Anterior cingulate cortex (tissue), 58 donors: Measurements from ENCODE around the gene SF3A1.

Experiments
- DNase-seq, 58 donors: peaks; one replicate each; lab custom pipeline; 2025; lab: John Stamatoyannopoulos, UW

SF3A1 gene

GRCh38 chr22:30326706-30327362, 29.9 kb downstream of the SF3A1 start, which contains the start of gene TBC1D10A:
Gene TBC1D10A (minus strand): TSS chr22:30326941. CDS start chr22:30326881, 60 bp downstream.
- peak in 56 of 58 donors; percentile 21 to 93 (median 75) for DNase-seq

DNA sequence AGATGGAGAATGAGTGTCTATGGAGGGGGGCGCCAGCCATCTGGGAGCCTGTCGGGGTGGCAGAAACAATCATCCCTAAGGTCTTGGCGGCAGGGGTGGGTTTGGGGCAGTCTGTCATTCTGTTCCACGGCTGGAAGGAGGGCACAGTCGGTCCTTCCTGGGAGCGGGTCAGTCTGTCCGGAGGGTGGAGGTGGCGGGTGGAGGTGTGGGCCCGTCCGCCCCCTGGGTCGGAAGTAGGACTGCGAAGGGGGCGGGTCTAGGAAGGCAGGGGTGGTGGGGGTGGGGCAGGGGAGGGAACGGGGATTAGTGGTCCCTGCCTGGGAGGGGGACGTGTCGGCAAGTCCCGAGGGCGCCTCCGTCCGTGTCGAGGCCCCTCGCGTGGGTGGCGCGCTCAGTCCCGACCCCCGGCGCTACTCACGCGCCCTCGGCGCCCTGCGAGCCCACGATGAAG, 30.4 kb downstream of the SF3A1 start:
- DNase-seq: peak in 2 of 58 donors; percentile 46 to 51

DNA sequence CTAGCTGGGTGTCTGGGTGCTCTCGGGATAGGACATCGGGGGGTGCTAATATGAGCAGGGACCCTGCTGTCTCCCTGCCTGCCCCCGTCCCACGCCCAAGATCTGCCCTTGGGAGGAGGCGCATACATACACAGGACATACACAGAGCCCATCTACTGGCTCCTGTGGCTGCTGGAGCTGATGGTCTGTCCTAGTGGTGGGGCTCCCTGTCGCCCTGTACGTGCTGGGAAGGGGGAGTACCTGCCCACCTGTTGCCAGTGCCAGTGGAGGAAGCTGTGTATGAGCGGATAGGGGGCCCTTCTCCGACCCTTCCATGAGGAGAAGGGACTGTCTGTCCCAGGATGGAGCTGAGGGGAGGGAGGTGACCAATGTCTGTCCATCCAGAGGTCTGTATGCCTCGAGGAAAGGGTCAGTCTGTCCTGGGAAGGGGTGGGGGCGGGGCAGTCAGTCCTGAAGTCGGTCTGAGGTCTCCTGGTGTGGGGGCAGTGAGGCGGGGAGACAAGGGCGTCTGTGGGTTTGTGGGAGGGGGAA, 30.9 kb downstream of the SF3A1 start:
- no peak for DNase-seq

DNA sequence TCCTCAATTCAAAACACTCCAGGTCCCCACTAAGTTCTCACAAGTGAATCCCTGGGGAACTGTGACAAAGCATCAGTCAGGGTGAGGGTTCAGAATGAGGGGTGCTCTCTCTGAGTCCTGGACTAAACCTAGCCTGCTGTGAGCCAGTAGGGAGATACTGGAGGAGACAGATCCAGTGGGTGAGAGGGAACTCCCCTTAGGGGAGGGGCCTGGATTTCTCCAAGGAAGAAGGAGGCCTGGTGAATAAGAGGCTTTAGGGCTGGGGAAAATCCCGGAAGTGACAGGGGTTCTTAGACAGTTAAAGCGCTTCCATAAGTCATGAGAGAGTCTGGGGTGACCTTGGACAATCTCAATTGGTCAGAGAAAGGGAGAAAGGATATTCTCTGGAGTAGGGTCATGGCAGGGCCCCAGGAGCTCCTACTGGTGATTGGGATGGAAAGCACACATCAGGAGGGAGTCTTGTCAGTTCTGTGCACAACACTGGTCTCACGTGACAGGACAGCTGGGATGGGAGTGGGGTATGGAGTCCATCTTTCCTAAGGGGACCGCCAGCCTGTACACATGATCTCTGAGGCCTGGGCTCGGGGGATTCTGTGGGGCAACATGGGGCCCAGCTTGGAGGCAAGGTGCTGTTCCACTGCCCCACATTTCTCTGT, 31.5 kb downstream of the SF3A1 start:
- DNase-seq: peak in 1 of 58 donors; percentile 6

DNA sequence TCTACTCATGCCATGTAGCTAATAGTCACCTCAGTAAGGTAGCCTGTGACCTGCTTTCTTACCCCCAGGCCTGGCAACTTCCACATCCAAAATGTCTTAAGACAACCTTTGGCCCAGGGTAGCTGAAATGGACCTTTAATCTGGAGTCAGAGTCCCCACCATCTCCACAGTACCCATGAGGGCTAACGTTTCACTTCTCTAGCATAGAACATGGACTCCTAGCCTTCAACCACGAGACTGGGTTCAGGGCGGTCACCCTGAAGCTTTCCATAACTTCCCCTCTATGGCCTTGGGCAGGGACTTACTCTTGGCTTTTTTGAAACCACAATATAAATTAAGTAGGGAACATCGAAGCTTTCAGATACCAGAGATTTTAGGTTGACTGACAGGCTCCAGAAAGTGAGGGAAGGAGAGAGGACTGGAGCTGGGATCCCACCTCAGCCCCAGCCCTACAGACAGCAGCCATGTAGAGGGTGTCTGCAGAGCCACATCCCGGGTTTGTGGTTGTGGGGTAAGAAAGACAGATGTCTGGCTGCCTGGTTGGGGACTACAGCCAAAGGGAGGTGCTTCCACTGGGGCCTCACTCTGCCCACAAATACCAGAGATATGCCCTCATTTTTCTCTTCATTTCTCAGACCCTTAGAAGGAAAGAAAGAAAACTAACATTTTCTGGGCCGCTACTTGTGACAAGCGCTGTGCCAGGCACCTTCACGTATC, 32.5 kb downstream of the SF3A1 start:
- DNase-seq: no peak

DNA sequence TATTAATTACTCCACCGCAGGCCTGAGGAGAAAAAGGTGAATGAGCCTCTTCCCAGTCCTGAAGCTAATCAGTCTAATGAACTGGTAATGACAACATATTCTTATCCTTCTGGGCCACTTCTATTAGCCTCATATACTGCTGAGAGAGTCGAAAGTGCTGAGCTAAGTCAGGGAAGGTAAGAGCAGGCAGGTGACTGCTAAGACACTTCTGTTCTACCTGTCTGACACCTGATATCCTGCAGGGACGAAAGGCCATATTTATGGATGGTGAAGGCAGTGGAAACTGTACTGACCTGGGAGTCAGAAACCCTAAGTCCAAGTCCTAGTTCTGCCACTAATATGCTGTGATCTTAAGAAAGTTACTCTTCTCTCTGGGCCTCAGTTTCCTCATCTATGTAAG, 33.4 kb downstream of the SF3A1 start:
- DNase-seq: no peak

GRCh38 chr22:30321461-30321860, 35.2 kb downstream of the SF3A1 start:
- DNase-seq: no peak

GRCh38 chr22:30320021-30320556, 36.6 kb downstream of the SF3A1 start:
- no peak for DNase-seq

- DNase-seq: no peak
These were observed 37.8 kb downstream of the SF3A1 start for GRCh38 chr22:30318799-30319419.

GRCh38 chr22:30317778-30318177, 38.9 kb downstream of the SF3A1 start:
- no peak for DNase-seq

GRCh38 chr22:30315962-30316576, 40.6 kb downstream of the SF3A1 start:
- no peak for DNase-seq

DNA sequence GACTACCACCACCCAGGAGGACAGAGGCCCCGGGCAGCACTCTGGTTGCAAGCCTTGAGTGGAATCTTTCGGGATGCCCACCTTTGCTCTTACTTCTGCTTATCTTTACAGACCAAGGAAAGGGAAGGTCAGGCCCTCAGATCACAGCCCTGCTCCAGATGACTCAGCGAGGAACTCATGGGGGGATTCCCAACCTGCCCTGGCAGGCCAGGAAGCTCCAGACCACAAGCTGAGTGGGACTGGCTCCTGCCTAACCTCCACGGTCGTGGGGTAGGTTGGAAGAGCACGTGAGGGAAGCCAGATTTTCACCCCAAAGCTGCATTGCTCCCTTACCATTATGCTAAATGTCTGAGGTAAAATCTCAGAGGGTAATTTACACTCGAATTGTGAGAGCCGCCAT, 41.8 kb downstream of the SF3A1 start:
- DNase-seq: no peak

GRCh38 chr22:30313527-30314363, 42.9 kb downstream of the SF3A1 start:
- no peak for DNase-seq

DNA sequence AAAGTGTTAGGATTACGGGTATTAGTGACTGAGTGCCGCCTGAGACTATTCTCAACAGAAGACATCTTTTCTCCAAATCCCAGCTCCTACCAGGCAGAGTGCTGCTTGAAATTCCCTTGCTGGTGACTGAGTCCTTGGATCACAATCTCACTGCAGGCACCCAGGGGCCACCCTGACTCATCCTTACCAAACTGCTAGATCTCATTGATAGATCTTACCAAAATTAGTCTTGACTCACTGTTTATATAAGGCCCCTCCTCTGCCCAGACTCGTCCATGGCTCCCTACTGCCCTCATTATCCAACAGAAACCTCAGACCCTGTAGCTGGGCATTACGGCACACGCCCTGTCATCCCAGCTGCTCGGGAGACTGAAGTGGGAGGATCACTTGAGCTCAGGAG, 44.6 kb downstream of the SF3A1 start:
- no peak for DNase-seq

- DNase-seq: peak in 33 of 58 donors; percentile 11 to 80 (median 39)
These were observed 45.6 kb downstream of the SF3A1 start for GRCh38 chr22:30310881-30311771.

- peak in 1 of 58 donors; percentile 28 for DNase-seq
These were observed 46.5 kb downstream of the SF3A1 start for GRCh38 chr22:30309951-30310741.
